ENCODE results near the gene CHD5. TPM values are rescaled to one million over a fixed set of nuclear protein-coding genes. Genes with fewer than 3 reads are reported as not detected.

Gene CHD5
- total and polyA plus RNA-seq, 2 of the 4 experiments (the other 2 are of a cell fraction), result under 0.01 to 0.09 TPM

DNA sequence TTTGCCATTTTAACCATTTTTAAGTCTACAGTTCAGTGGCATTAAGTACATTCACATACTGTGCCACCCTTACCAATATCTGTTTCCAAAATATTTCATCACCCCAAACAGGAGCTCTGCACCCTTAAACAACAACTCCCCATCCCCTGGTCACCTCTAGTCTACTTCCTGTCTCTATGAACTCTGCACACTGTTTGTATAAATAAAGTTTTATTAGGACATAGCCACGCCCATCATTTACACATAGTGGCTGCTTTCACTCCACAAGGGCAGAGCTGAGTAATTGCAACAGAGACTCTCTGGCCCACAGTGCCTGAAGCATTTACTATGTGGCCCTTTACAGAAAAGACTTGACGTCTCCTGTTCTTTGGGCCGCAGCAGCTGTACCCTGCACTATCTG, 104.4 kb downstream of the CHD5 start:
- BruUV-seq (replicated peaks), result no TSS peak
- H2AK5ac ChIP-seq (ENCODE audit: low read depth, low read length), result no peak overlapping the region
- H2BK120ac ChIP-seq (ENCODE audit: low read depth, low read length), result no peak overlapping the region
- H3K36me3 ChIP-seq (ENCODE audit: control insufficient read depth, insufficient read depth, low read length), result no peaks in the 10 kb centered on the region
- no peaks in the 10 kb centered on the region for H4K20me1 ChIP-seq (ENCODE audit: insufficient read depth, low read length)
- H3K4ac ChIP-seq (ENCODE audit: low read depth, low read length), result no peak overlapping the region
- no peak overlapping the region for H2AFZ ChIP-seq (replicated peaks; ENCODE audit: low read length, poor library complexity)
- H4K8ac ChIP-seq (ENCODE audit: low read depth in 2 of 2, low read length in 2 of 2), result no peak overlapping the region
- WGBS, 2 experiments (ENCODE audit: extremely low coverage in 2 of 2, insufficient read length in 1 of 2), result no CpG with 5 or more reads among the region's 3 CpGs
- no peak overlapping the region for H3K14ac ChIP-seq (replicated peaks; ENCODE audit: low read depth, low read length)
- peaks cover 3% of the 10 kb centered on the region; the same call in 1 of the 2 replicates for H3K27me3 ChIP-seq (ENCODE audit: control insufficient read depth, insufficient read depth, low read length)
- H4K5ac ChIP-seq (ENCODE audit: low read depth, low read length), result no peak overlapping the region
- no peak overlapping the region for H3K4me2 ChIP-seq (ENCODE audit: low read depth, low read length)
- no peak overlapping the region for H3K27ac ChIP-seq (ENCODE audit: insufficient read depth, low read length)
- no peaks in the 10 kb centered on the region for H3K79me1 ChIP-seq (ENCODE audit: low read depth in 1 of 2, low read length in 2 of 2)
- DNase-seq, result no peak
- no peak overlapping the region for H3K23ac ChIP-seq (ENCODE audit: low read depth, low read length)
- TF ChIP-seq MXI1 (IDR thresholded peaks at IDR 0.05; ENCODE audit: borderline replicate concordance, low read depth, low read length), result no peak
- TF ChIP-seq, protein P1, sequence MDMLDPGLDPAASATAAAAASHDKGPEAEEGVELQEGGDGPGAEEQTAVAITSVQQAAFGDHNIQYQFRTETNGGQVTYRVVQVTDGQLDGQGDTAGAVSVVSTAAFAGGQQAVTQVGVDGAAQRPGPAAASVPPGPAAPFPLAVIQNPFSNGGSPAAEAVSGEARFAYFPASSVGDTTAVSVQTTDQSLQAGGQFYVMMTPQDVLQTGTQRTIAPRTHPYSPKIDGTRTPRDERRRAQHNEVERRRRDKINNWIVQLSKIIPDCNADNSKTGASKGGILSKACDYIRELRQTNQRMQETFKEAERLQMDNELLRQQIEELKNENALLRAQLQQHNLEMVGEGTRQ (IDR thresholded peaks at IDR 0.05; ENCODE audit: low read depth, low read length), result no peak
- TF ChIP-seq, protein P2, sequence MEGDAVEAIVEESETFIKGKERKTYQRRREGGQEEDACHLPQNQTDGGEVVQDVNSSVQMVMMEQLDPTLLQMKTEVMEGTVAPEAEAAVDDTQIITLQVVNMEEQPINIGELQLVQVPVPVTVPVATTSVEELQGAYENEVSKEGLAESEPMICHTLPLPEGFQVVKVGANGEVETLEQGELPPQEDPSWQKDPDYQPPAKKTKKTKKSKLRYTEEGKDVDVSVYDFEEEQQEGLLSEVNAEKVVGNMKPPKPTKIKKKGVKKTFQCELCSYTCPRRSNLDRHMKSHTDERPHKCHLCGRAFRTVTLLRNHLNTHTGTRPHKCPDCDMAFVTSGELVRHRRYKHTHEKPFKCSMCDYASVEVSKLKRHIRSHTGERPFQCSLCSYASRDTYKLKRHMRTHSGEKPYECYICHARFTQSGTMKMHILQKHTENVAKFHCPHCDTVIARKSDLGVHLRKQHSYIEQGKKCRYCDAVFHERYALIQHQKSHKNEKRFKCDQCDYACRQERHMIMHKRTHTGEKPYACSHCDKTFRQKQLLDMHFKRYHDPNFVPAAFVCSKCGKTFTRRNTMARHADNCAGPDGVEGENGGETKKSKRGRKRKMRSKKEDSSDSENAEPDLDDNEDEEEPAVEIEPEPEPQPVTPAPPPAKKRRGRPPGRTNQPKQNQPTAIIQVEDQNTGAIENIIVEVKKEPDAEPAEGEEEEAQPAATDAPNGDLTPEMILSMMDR (conservative IDR thresholded peaks at IDR 0.05; ENCODE audit: low read depth, low read length), result no peak
- no peak for TF ChIP-seq RCOR1 (IDR thresholded peaks at IDR 0.05; ENCODE audit: insufficient replicate concordance, low read length)
- no peak for TF ChIP-seq MAZ (IDR thresholded peaks at IDR 0.05; ENCODE audit: borderline replicate concordance, low read depth, low read length)
- TF ChIP-seq ELK1 (IDR thresholded peaks at IDR 0.05; ENCODE audit: borderline replicate concordance, low read depth, low read length), result no peak
- TF ChIP-seq POLR2A (IDR thresholded peaks at IDR 0.05; ENCODE audit: low read depth, low read length), result no peak
- TF ChIP-seq BHLHE40 (IDR thresholded peaks at IDR 0.05; ENCODE audit: low read depth, low read length), result no peak
- TF ChIP-seq FOS (IDR thresholded peaks at IDR 0.05; ENCODE audit: low read depth, low read length), result no peak
- TF ChIP-seq NFE2L2 (IDR thresholded peaks at IDR 0.05; ENCODE audit: low read depth, low read length), result no peak
- TF ChIP-seq CHD1 (IDR thresholded peaks at IDR 0.05; ENCODE audit: low read depth, low read length), result no peak
- no peak for TF ChIP-seq SMC3 (IDR thresholded peaks at IDR 0.05; ENCODE audit: low read depth, low read length)
- TF ChIP-seq RAD21 (IDR thresholded peaks at IDR 0.05; ENCODE audit: low read length), result no peak
- TF ChIP-seq RFX5 (IDR thresholded peaks at IDR 0.05; ENCODE audit: low read depth, low read length), result no peak
- no peak for TF ChIP-seq MAFK (IDR thresholded peaks at IDR 0.05; ENCODE audit: low read depth, low read length)
- TF ChIP-seq CEBPB (IDR thresholded peaks at IDR 0.05; ENCODE audit: low read depth, low read length), result no peak
- in situ Hi-C loops (cut with MboI; ENCODE audit: low sequenced_read_pairs) (no loop called here), dilution Hi-C loops (cut with HindIII; ENCODE audit: low sequenced_read_pairs, unreplicated experiment) (no loop called here), intact Hi-C loops (cut with micrococcal nuclease) (no loop called here)
- no peak overlapping the region for H3K56ac ChIP-seq (ENCODE audit: extremely low read depth, insufficient read depth, low read length)
- no peak overlapping the region for H4K91ac ChIP-seq (ENCODE audit: insufficient read depth, low read depth, low read length)
- no peaks in the 10 kb centered on the region for H3K9me3 ChIP-seq (ENCODE audit: control insufficient read depth, insufficient read depth, low read length)
- CTCF ChIA-PET, result no interaction called here
- H2BK20ac ChIP-seq (ENCODE audit: low read depth, low read length), result no peak overlapping the region
- H3K9me1 ChIP-seq (ENCODE audit: insufficient read depth, low read length), result no peaks in the 10 kb centered on the region
- no peaks in the 10 kb centered on the region for H3K4me1 ChIP-seq (ENCODE audit: control insufficient read depth, insufficient read depth, low read length)
- no peak overlapping the region for H3K18ac ChIP-seq (ENCODE audit: low read depth, low read length)
- no peak overlapping the region for H2BK15ac ChIP-seq (ENCODE audit: low read depth, low read length)
- H3K9ac ChIP-seq (ENCODE audit: low read depth, low read length), result no peak overlapping the region
- no peak overlapping the region for H2BK5ac ChIP-seq (ENCODE audit: low read depth, low read length, poor library complexity, severe bottlenecking)
- POLR2A ChIA-PET (ENCODE audit: unreplicated experiment), result no interaction called here
- no peak overlapping the region for H2AK9ac ChIP-seq (replicated peaks; ENCODE audit: low read depth, low read length, poor library complexity)
- H3K4me3 ChIP-seq (ENCODE audit: insufficient read depth, low read depth, low read length), result no peak overlapping the region
- ATAC-seq (ENCODE audit: low read depth), result no peak

Measured in IMR-90 (cell line).